ACC112 (cell line): Measurements from ENCODE around the gene CACTIN.
A peak's percentile ranks its signal among the peaks of the same experiment; 100 is the strongest.
"Not testable (repeated sequence)": the region's sequence is repeated elsewhere in the genome, so short reads cannot be mapped to it uniquely, and the experiment has no call there.

ENCODE experiments used
- H2AFZ ChIP-seq: fragments of 200-600 bp; sonication (generic); one replicate; pipeline ENCODE4 v1.6.0; 2017; ENCODE audit warnings: antibody characterized with exemption, low read length; ENCODE audit not compliant: unreplicated experiment
- H3K27ac ChIP-seq: fragments of 200-600 bp; sonication (generic); 2 replicates; pipeline ENCODE4 v1.5.1; 2014; ENCODE audit warnings: low read depth, mild to moderate bottlenecking, antibody characterized with exemption, low read length, moderate library complexity
- H3K27me3 ChIP-seq: fragments of 200-600 bp; sonication (generic); 2 replicates; pipeline ENCODE4 v1.6.1; 2014; ENCODE audit warnings: mild to moderate bottlenecking, antibody characterized with exemption, low read length, moderate library complexity, mixed read lengths; ENCODE audit not compliant: insufficient read depth
- H3K36me3 ChIP-seq: fragments of 200-600 bp; sonication (generic); 2 replicates; pipeline ENCODE4 v1.6.1; 2016; ENCODE audit warnings: mild to moderate bottlenecking, antibody characterized with exemption, low read length, moderate library complexity, mixed read lengths; ENCODE audit not compliant: insufficient read depth
- H3K4me1 ChIP-seq: fragments of 200-600 bp; sonication (generic); one replicate; pipeline ENCODE4 v1.6.1; 2016; ENCODE audit warnings: low read length, mixed read lengths; ENCODE audit not compliant: insufficient read depth, unreplicated experiment, control insufficient read depth
- H3K4me3 ChIP-seq: fragments of 200-600 bp; sonication (generic); 2 replicates; pipeline ENCODE4 v1.5.1; 2014; ENCODE audit warnings: mild to moderate bottlenecking, low read depth, low read length
- H3K79me2 ChIP-seq: fragments of 200-600 bp; sonication (generic); one replicate; pipeline ENCODE4 v1.6.0; 2016; ENCODE audit warnings: low read length; ENCODE audit not compliant: control insufficient read depth, unreplicated experiment, insufficient read depth

Gene CACTIN

GRCh38 chr19:3591876-3592613 is 34.5 kb downstream of the CACTIN start:
- H2AFZ ChIP-seq: no peak overlapping the region
- H3K4me3 ChIP-seq: no peak overlapping the region
- H3K27ac ChIP-seq: no peak overlapping the region

DNA sequence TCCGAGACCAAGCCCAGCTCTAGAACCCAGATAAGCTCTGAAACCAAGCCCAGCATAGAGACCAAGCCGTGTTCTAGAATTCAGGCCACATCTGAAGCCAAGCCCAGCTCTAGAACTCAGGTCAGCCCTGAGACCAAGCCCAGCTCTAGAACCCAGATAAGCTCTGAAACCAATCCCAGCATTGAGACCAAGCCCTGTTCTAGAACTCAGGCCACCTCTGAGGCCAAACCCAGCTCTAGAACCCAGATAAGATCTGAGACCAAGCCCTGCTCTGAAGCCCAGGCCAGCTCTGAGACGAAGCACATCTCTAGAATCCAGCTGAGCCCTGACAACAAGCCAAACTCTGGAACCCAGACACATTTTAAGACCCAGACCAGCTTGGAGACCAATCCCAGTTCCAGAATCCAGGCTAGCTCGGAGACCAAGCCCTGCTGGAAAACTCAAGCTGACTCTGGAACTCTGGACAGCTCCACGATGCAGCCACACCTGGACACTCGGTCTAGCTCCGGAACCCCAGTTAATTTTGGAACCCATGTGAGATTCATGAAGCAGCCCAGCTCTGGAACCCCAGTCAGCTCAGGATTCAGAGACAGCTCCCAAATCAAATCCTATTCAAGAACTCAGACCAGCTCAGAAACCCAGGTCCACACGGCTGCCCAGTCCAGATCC is 35.5 kb downstream of the CACTIN start:
- Histone ChIP-seq H2AFZ (no peak overlapping the region), H3K79me2 (no peaks in the 10 kb centered on the region), H3K4me1 (no peaks in the 10 kb centered on the region), H3K27ac (no peak overlapping the region), H3K4me3 (no peak overlapping the region), H3K36me3 (no peaks in the 10 kb centered on the region), H3K27me3 (peaks cover 2% of the 10 kb centered on the region; the same call in 1 of the 2 replicates)

More at GRCh38 chr19:3591876-3592613, 34.5 kb downstream of the CACTIN start:
- H3K27me3 ChIP-seq: no peaks in the 10 kb centered on the region
- no peaks in the 10 kb centered on the region for H3K79me2 ChIP-seq
- no peaks in the 10 kb centered on the region for H3K36me3 ChIP-seq
- no peaks in the 10 kb centered on the region for H3K4me1 ChIP-seq

DNA sequence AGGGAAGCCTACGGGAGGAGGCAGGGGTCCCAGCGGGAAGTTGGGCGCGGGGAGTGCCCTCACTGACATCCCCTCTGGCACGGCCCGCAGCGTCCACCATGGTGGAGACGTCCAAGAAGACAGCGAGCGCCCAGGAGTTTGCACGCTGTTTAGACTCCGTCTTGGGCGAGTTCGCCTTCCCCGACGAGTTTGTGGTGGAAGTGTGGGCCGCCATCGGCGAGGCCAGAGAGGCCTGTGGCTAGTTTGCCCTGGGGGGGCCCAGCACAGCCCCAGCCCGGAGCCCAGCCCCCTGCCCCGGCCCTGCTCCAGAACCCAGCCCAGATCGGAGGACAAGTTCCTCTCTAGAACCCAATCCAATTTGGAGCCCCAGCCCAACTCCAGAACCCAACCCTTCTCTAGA is 36.6 kb downstream of the CACTIN start:
- no peak overlapping the region for H3K4me3 ChIP-seq
- peaks cover 10% of the 10 kb centered on the region; the same call in 1 of the 2 replicates for H3K27me3 ChIP-seq
- no peak overlapping the region for H3K27ac ChIP-seq

DNA sequence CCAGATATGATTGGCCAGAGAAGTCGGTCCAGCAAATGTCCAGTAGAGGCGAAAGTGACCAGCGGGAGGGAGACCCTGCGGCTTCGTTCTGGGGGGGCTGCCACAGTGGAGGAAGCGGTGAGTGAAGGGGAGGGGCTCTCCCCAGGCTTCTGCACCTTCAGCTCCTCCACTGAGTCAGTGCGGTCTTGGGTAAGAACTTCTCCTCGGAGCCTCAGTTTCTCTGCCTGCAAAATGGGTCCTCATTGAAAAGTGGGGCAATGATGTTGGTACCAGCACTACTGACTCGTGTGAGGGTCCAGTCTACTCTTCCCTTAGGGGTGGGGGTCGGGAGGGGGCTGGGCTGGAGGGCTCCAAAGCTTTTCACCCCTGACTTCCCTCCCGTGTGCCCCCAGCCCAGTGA is 37.2 kb downstream of the CACTIN start:
- Histone ChIP-seq H3K27me3 (peaks cover 10% of the 10 kb centered on the region; the same call in 1 of the 2 replicates), H3K4me3 (no peak overlapping the region), H2AFZ (no peak overlapping the region), H3K27ac (no peak overlapping the region), H3K79me2 (no peaks in the 10 kb centered on the region), H3K4me1 (no peaks in the 10 kb centered on the region), H3K36me3 (no peaks in the 10 kb centered on the region)

More for the DNA sequence above, 36.6 kb downstream of the CACTIN start:
- no peaks in the 10 kb centered on the region for H3K36me3 ChIP-seq
- no peaks in the 10 kb centered on the region for H3K4me1 ChIP-seq
- H3K79me2 ChIP-seq: no peaks in the 10 kb centered on the region
- H2AFZ ChIP-seq: no peak overlapping the region

GRCh38 chr19:3586707-3587346 is 39.8 kb downstream of the CACTIN start:
- H3K79me2 ChIP-seq: no peaks in the 10 kb centered on the region
- H3K4me3 ChIP-seq: no peak overlapping the region
- peaks cover 10% of the 10 kb centered on the region; the same call in 1 of the 2 replicates for H3K27me3 ChIP-seq
- no peaks in the 10 kb centered on the region for H3K36me3 ChIP-seq
- no peaks in the 10 kb centered on the region for H3K4me1 ChIP-seq
- no peak overlapping the region for H3K27ac ChIP-seq
- H2AFZ ChIP-seq: no peak overlapping the region

DNA sequence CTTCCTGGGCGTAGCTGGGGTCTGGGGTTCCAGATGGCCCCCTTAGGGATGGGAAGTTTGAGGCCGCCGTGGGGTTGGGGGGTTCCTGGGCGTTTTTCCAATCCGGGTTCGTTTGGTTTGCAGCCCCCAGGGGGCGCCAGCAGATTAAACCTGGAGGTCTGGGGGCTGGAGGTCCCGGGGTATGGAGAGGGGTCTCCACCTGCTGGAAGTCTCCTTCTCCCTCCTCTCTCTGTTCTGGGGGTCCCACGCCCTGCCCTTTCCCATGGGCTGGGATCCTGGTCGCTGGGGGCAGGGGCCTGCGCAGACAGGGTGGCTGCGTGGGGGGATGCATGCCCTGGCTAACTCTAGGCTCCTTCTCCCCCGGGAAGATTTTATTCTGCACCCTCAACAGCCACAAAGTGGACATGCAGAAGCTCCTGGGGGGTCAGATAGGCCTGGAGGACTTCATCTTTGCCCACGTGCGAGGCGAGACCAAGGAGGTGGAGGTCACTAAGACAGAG is 40.4 kb downstream of the CACTIN start:
- H3K36me3 ChIP-seq: no peaks in the 10 kb centered on the region
- no peak overlapping the region for H2AFZ ChIP-seq
- H3K4me1 ChIP-seq: no peaks in the 10 kb centered on the region
- H3K79me2 ChIP-seq: no peaks in the 10 kb centered on the region
- H3K4me3 ChIP-seq: peak overlapping the region; percentile 37; the same call in 1 of the 2 replicates
- H3K27me3 ChIP-seq: peaks cover 10% of the 10 kb centered on the region; the same call in 1 of the 2 replicates
- H3K27ac ChIP-seq: no peak overlapping the region

- Histone ChIP-seq H3K36me3 (no peaks in the 10 kb centered on the region), H3K27me3 (peaks cover 10% of the 10 kb centered on the region; the same call in 1 of the 2 replicates), H3K4me1 (peaks cover 3% of the 10 kb centered on the region), H3K27ac (no peak within 1 kb of the TSS), H3K4me3 (peak within 1 kb of the TSS; percentile 37; the same call in 1 of the 2 replicates), H3K79me2 (no peaks in the 10 kb centered on the region), H2AFZ (no peak within 1 kb of the TSS)
Observed at GRCh38 chr19:3585301-3586126, 41.1 kb downstream of the CACTIN start, which contains the start of gene GIPC3. Gene GIPC3, plus strand, starts transcription at chr19:3585478. Its CDS starts 120 bp downstream, at chr19:3585598.

DNA sequence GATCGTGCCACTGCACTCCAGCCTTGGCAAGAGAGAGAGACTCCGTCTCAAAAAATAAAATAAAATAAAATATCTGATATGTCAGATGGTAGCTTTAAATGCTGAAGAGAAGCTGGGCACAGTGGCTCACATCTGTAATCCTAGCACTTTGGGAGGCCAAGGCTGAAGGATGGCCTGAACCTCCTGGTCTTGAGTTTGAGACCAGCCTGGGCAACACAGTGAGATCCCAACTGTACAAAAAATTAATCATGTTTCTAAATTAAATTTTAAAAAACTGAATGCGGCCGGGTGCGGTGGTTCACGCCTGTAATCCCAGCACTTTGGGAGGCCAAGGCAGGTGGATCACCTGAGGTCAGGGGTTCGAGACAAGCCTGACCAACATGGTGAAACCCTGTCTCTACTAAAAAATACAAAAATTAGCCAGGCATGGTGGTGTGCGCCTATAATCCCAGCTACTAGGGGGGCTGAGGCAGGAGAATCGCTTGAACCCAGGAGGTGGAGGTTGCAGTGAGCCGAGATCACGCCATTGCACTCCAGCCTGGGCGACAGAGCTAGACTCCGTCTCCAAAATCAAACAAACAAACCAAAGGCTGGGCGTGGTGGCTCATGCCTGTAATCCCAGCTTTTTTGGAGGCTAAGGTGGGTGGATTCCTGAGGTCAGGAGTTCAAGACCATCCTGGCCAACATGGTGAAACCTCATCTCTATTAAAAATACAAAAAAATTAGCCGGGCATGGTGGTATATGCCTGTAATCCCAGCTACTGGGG is 42.4 kb downstream of the CACTIN start:
- not testable (repeated sequence) for H3K79me2 ChIP-seq, H3K4me3 ChIP-seq, H3K27ac ChIP-seq, H2AFZ ChIP-seq, H3K4me1 ChIP-seq, H3K36me3 ChIP-seq
- peaks cover 10% of the 10 kb centered on the region; the same call in 1 of the 2 replicates for H3K27me3 ChIP-seq

DNA sequence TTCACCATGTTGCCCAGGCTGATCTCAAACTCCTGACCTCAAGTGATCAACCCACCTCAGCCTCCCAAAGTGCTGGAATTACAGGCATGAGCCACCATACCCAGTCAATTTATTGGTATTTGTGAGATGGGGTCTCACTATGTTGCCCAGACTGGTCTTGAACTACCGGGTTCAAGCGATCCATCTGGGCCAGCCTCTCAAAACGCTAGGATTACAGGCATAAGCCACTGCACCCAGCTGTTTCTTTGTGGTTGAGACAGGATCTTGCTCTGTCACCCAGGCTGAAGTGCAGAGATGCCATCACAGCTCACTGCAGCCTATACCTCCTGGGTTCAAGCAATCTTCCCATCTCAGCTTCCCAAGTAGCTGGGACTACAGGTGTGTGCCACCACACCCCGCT is 44.8 kb downstream of the CACTIN start:
- H3K4me1 ChIP-seq, H2AFZ ChIP-seq, H3K36me3 ChIP-seq, H3K4me3 ChIP-seq, H3K27ac ChIP-seq, H3K79me2 ChIP-seq: not testable (repeated sequence)
- H3K27me3 ChIP-seq: peaks cover 10% of the 10 kb centered on the region; the same call in 1 of the 2 replicates
